ENCODE data around the gene PPP6R3. TPM values are rescaled to one million over a fixed set of nuclear protein-coding genes. Genes with fewer than 3 reads are reported as not detected.

Gene PPP6R3
- total and polyA plus RNA-seq, 10 of the 15 experiments (the other 5 are each of a cell fraction or from before 2014, with no cell fraction given): 12.4 to 123 (median 74.1) TPM

DNA sequence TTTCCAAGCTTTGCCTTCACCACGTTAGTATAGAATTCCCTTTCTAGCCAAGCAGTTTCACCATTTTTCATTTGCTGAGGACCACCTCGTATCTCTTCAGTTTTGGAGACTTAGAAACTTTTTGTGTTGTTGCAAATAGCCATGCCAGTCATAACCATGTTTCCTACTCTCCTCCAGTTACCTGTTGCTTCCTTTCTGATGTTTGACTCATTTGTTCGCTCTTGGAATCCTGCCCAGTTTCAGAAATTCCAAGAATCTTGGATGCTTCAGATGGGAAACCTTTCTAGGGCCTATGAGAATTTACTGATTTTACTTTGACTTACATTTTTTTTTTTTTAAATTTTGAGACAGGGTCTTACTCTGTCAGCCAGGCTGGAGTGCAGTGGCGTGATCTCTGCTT is 65.4 kb downstream of the PPP6R3 start:
- Histone ChIP-seq H3K4me2 (ENCODE audit: control insufficient read depth, insufficient read depth) (no peak overlapping the region), H3K36me3 (ENCODE audit: control insufficient read depth in 2 of 2, insufficient read depth in 2 of 2, low read length in 1 of 2) (peaks cover 16 to 47% of the 10 kb centered on the region in 2 experiments), H3K9me3 (replicated peaks; ENCODE audit: control insufficient read depth, insufficient read depth, low read length) (no peaks in the 10 kb centered on the region), H3K4me1 (ENCODE audit: control insufficient read depth, insufficient read depth, low read length) (no peaks in the 10 kb centered on the region; the same call in 1 of the 2 replicates), H3K27me3 (replicated peaks in 1 of 2; ENCODE audit: control insufficient read depth in 2 of 2, insufficient read depth in 2 of 2, low read length in 1 of 2) (no peaks in the 10 kb centered on the region), H3K4me3 (no peak overlapping the region), H2AFZ (ENCODE audit: control insufficient read depth, low read depth, low read length) (no peak overlapping the region), H4K20me1 (ENCODE audit: control insufficient read depth, insufficient read depth) (no peaks in the 10 kb centered on the region; the same call in none of the 2 replicates), H3K9ac (ENCODE audit: control insufficient read depth, insufficient read depth, low read length) (no peak overlapping the region), H3K79me2 (ENCODE audit: control insufficient read depth, insufficient read depth, low read length) (peaks cover 17% of the 10 kb centered on the region), H3K27ac (ENCODE audit: control insufficient read depth, insufficient read depth) (no peak overlapping the region)
- POLR2A ChIA-PET: interaction anchor here (0.6 kb wide), 1 partner anchor 35 kb away, joined by 4 read pairs; no protein-coding TSS in a partner anchor
- 71% methylated on average over 4 of the region's 4 CpGs for WGBS (ENCODE audit: insufficient coverage, insufficient replicate concordance, low lambda C conversion rate, missing lambda C conversion rate)
- FAIRE-seq (no peak), DNase-seq (ENCODE audit: low read depth, low spot score) (no peak), ATAC-seq (no peak)
- BruUV-seq (replicated peaks): no TSS peak
- RAD21 ChIA-PET (ENCODE audit: unreplicated experiment): no interaction called here
- TF ChIP-seq JUND (IDR thresholded peaks at IDR 0.05; ENCODE audit: low read depth, low read length) (no peak), SIN3A (IDR thresholded peaks at IDR 0.05; ENCODE audit: low read depth, low read length) (no peak), CBX3 (IDR thresholded peaks at IDR 0.05; ENCODE audit: borderline replicate concordance, low read depth) (no peak), IRF4 (IDR thresholded peaks at IDR 0.05; ENCODE audit: low read depth, low read length) (no peak), RUNX3 (IDR thresholded peaks at IDR 0.05; ENCODE audit: low read length) (no peak), USF2 (IDR thresholded peaks at IDR 0.05; ENCODE audit: borderline replicate concordance, low read depth, low read length) (no peak), ESRRA (IDR thresholded peaks at IDR 0.05; ENCODE audit: low read length) (no peak), NR2F1 (conservative IDR thresholded peaks at IDR 0.05) (no peak), MLLT1 (IDR thresholded peaks at IDR 0.05) (no peak), MYB (IDR thresholded peaks at IDR 0.05; ENCODE audit: borderline replicate concordance, low read depth, low read length) (no peak)
- TF ChIP-seq, protein P1, sequence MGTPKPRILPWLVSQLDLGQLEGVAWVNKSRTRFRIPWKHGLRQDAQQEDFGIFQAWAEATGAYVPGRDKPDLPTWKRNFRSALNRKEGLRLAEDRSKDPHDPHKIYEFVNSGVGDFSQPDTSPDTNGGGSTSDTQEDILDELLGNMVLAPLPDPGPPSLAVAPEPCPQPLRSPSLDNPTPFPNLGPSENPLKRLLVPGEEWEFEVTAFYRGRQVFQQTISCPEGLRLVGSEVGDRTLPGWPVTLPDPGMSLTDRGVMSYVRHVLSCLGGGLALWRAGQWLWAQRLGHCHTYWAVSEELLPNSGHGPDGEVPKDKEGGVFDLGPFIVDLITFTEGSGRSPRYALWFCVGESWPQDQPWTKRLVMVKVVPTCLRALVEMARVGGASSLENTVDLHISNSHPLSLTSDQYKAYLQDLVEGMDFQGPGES (IDR thresholded peaks at IDR 0.05): no peak
- SMC1A ChIA-PET (ENCODE audit: uncharacterized antibody, unreplicated experiment): interaction anchor here (0.8 to 1.3 kb wide), 2 partner anchors 9 to 12 kb away, joined by 3 to 5 read pairs; no protein-coding TSS in a partner anchor
- in situ Hi-C loops (cut with MboI) (no loop called here), intact Hi-C loops (cut with micrococcal nuclease; ENCODE audit: unreplicated experiment) (no loop called here)
- CTCF ChIA-PET: interaction anchor here (1.3 kb wide), 1 partner anchor 61 kb away, joined by 3 read pairs; no protein-coding TSS in a partner anchor
